Uterus (tissue), 2 donors: ENCODE results near the gene COL13A1.

Source experiments
- CTCF ChIP-seq, 4 experiments: fragments of 200-600 bp in 2 of 4; fragments of 450-650 bp in 2 of 4; sonication (generic) in 2 of 4; IDR thresholded peaks; one replicate each; pipeline ENCODE4 v1.5.1; 2016 to 2019; ENCODE audit warnings: antibody characterized with exemption in 4 of 4, mild to moderate bottlenecking in 2 of 4, moderate library complexity in 1 of 4
- POLR2A ChIP-seq, 2 donors: fragments of 450-650 bp; IDR thresholded peaks; one replicate each; pipeline ENCODE4 v1.6.1; 2016; ENCODE audit warnings: antibody characterized with exemption in 2 of 2, mild to moderate bottlenecking in 1 of 2, moderate library complexity in 1 of 2

- TF ChIP-seq CTCF (IDR thresholded peaks at IDR 0.05) (no peak), POLR2A (IDR thresholded peaks at IDR 0.05) (no peak)
These were observed 168.3 kb downstream of the COL13A1 start for GRCh38 chr10:69969977-69970376.
